Colonic mucosa (tissue), 4 donors: ENCODE measurements around the gene CPNE5. TPM values are rescaled to one million over a fixed set of nuclear protein-coding genes. Genes with fewer than 3 reads are reported as not detected.

Source experiments
- DNase-seq: peaks from one replicate; pipeline ENCODE4 v3.0.0-alpha.2; 2020
- H3K27ac ChIP-seq: fragments of 200-600 bp; one replicate; pipeline ENCODE4 v1.8.0; 2021
- H3K27me3 ChIP-seq: fragments of 200-600 bp; one replicate; pipeline ENCODE4 v1.8.0; 2021
- H3K36me3 ChIP-seq: fragments of 200-600 bp; one replicate; pipeline ENCODE4 v1.8.0; 2021
- H3K4me1 ChIP-seq: fragments of 200-600 bp; one replicate; pipeline ENCODE4 v1.8.0; 2021; ENCODE audit warnings: mild to moderate bottlenecking
- H3K4me3 ChIP-seq: fragments of 200-600 bp; one replicate; pipeline ENCODE4 v1.8.0; 2021
- H3K9ac ChIP-seq, 2 donors: one replicate each; pipeline ENCODE4 v1.7.0; 2013; ENCODE audit warnings: control low read depth in 2 of 2, low read depth in 2 of 2, low read length in 2 of 2
- H3K9me3 ChIP-seq: fragments of 200-600 bp; one replicate; pipeline ENCODE4 v1.8.0; 2021
- intact Hi-C: fragments of 100-400 bp; cut with DNase I; formaldehyde crosslinking; loops from one replicate; pipeline ENCODE4 v1.14.1; 2022
- total RNA-seq, 2 donors: library from RNA; stranded (reverse); fragmentation: NEBNext Ultra II Directional in 1 of 2; extraction: Animal tissue kit (Norgen Biotek cat#: 25700) in 1 of 2; gene quantifications; one replicate each; pipeline ENCODE4 v1.2.1, GENCODE V29; 2021
- TF ChIP-seq, protein P1 (sequence below): fragments of 200-600 bp; IDR thresholded peaks from one replicate; pipeline ENCODE4 v1.8.0; 2022; ENCODE audit warnings: antibody characterized with exemption, mild to moderate bottlenecking
- donor health status: healthy.
- donor health status: DM: no; HTN: no; CAD: no.
- donor health status: DM: no; HTN: no; CAD: no.

CPNE5 gene
- total RNA-seq, 2 donors from 2014 or later: 4.6 to 8.0 TPM

DNA sequence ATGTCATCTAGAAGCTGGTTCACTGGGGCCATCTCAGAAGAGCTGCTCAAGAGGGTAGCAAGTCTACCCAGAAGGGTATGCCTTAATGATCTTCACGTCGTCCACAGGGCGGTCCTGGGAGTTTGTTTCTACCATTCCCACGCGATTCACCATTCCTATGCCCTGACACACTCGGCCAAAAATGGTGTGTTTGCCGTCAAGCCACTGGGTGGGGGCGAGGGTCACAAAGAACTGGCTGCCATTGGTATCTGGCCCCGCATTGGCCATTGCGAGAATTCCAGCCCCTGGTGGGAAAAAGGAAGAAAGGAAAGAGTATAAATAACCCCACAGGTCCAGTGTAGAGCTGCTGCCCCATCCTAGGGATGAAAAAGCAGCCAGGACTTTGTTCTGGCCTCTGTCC is 16.5 kb upstream of the CPNE5 start:
- no peak overlapping the region for H3K9ac ChIP-seq
- no peaks in the 10 kb centered on the region for H3K27me3 ChIP-seq
- no peaks in the 10 kb centered on the region for H3K9me3 ChIP-seq
- TF ChIP-seq, protein P1, sequence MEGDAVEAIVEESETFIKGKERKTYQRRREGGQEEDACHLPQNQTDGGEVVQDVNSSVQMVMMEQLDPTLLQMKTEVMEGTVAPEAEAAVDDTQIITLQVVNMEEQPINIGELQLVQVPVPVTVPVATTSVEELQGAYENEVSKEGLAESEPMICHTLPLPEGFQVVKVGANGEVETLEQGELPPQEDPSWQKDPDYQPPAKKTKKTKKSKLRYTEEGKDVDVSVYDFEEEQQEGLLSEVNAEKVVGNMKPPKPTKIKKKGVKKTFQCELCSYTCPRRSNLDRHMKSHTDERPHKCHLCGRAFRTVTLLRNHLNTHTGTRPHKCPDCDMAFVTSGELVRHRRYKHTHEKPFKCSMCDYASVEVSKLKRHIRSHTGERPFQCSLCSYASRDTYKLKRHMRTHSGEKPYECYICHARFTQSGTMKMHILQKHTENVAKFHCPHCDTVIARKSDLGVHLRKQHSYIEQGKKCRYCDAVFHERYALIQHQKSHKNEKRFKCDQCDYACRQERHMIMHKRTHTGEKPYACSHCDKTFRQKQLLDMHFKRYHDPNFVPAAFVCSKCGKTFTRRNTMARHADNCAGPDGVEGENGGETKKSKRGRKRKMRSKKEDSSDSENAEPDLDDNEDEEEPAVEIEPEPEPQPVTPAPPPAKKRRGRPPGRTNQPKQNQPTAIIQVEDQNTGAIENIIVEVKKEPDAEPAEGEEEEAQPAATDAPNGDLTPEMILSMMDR: no peak
- no peaks in the 10 kb centered on the region for H3K4me1 ChIP-seq
- H3K4me3 ChIP-seq: no peak overlapping the region
- no peaks in the 10 kb centered on the region for H3K36me3 ChIP-seq
- intact Hi-C loops: no loop called here
- no peak for DNase-seq
- H3K27ac ChIP-seq: no peak overlapping the region

DNA sequence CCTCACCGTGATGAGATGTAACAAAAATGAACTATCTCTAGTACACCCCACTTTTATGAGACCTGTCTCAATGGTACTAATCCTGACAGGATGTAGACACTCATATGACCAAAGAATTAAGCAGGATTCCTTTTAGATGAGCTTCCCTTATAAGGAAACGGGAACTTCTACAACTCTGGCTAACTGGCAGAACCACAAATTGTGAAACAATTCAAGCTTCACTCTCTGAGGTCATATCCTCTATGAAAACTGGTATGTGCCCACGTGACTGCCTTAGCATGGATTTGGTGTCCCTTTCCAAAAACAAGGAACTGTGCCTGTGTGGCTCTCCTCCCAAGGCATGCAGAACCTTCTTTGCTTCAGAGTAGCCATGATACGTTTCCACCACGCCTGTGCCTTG is 14.1 kb upstream of the CPNE5 start:
- no peaks in the 10 kb centered on the region for H3K9me3 ChIP-seq

DNA sequence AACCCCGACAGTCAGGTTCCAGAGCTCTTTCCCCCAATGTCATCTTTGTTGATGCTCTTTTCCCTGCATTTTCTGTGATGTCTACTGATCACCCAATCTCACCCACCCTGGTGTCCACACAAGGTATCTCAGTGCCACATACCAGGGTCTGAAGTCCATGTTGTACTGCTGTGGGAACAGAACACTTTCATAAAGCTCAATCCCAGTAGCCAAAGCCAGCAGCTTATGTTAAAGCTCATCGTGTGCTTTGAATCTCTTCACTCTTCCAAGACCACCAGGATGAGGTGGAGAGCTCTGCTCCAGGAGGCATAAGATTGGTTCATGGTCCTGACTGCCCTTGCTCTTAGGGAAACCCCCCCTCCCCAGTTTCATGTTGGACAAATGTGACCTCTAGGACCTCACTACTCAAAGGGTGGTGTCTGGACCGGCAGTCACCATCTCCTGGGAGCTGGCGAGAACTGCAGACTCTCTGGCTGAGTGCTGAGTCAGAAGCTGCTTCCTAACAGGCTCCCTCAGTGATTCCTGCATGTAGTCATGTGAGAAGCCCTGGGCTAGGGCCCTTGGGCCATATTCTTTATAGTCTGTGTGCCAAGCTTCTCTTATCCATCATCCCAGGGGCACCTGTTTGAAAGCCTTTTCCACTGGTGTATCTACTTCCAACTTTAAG is 13.4 kb upstream of the CPNE5 start:
- Histone ChIP-seq H3K4me3 (no peak overlapping the region), H3K27me3 (no peaks in the 10 kb centered on the region), H3K27ac (no peak overlapping the region), H3K9ac (no peak overlapping the region), H3K36me3 (no peaks in the 10 kb centered on the region), H3K4me1 (no peaks in the 10 kb centered on the region), H3K9me3 (no peaks in the 10 kb centered on the region)
- TF ChIP-seq, protein P1: no peak
- intact Hi-C loops: no loop called here
- no peak for DNase-seq

More for the DNA sequence above, 14.1 kb upstream of the CPNE5 start:
- Histone ChIP-seq H3K4me1 (no peaks in the 10 kb centered on the region), H3K9ac (no peak overlapping the region), H3K36me3 (no peaks in the 10 kb centered on the region), H3K4me3 (no peak overlapping the region), H3K27ac (no peak overlapping the region), H3K27me3 (no peaks in the 10 kb centered on the region)
- intact Hi-C loops: no loop called here
- TF ChIP-seq, protein P1: no peak
- DNase-seq: no peak

DNA sequence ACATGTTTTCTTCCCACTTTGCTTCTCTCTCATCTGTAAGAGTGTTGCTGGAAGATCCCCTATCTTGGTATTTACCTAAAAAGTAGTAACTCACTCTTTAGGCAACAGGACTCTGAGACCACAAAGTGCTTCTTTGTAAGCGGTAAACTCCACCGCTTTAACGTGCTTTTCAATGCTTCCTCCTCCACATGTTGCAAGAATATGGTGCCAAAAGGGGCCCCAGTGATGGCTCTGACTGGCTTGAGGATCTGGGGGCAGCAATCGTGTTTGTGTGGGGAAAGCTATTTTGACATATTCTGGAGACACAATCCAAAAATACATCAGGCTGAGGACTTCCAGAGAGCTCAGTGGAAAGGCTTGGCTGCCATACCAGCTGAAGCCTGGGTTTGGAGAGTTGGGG is 12.4 kb upstream of the CPNE5 start:
- TF ChIP-seq, protein P1: no peak
- Histone ChIP-seq H3K27me3 (no peaks in the 10 kb centered on the region), H3K36me3 (no peaks in the 10 kb centered on the region), H3K9ac (no peak overlapping the region), H3K27ac (no peak overlapping the region), H3K4me3 (no peak overlapping the region), H3K4me1 (no peaks in the 10 kb centered on the region), H3K9me3 (no peaks in the 10 kb centered on the region)
- no peak for DNase-seq
- intact Hi-C loops: loop anchor here (2.0 kb wide), 1 partner anchor 85 kb away; no protein-coding TSS in a partner anchor

DNA sequence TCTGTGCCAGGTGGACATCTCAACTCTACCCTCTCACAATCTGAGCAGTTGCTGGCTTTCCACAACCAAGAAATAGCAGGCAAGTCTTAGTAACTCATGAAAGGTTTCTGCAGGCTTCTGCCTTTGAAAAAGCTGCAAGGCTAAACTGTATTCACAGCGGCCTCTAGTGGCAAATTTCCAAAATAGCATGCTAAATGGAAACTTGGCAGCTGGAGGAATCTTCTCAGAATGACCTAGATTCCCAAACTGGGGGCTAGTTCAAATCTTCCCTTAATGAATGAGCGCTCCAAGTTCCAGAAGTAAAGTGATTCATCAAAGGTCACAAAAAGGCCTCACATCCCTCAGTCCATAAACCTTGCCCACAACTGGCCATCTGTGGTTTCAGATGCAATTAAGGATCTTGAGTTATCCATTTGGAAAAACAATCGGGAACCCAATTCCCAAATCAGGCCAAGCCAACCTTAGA is 11.9 kb upstream of the CPNE5 start:
- Histone ChIP-seq H3K4me1 (no peaks in the 10 kb centered on the region), H3K9me3 (no peaks in the 10 kb centered on the region), H3K27me3 (no peaks in the 10 kb centered on the region), H3K27ac (no peak overlapping the region), H3K9ac (no peak overlapping the region), H3K36me3 (no peaks in the 10 kb centered on the region), H3K4me3 (no peak overlapping the region)
- TF ChIP-seq, protein P1: peak; percentile 79
- intact Hi-C loops: loop anchor here (2.0 kb wide), 1 partner anchor 84 kb away; no protein-coding TSS in a partner anchor
- DNase-seq: peak; percentile 67
